ENCODE measurements around the gene RPS15. TPM values are rescaled to one million over a fixed set of nuclear protein-coding genes. Genes with fewer than 3 reads are reported as not detected.
A peak's percentile ranks its signal among the peaks of the same experiment; 100 is the strongest.

RPS15 gene
- total and polyA plus RNA-seq, 2 of the 13 experiments (the other 11 are each of a cell fraction or from before 2014, with no cell fraction given), result 695 to 1,411 TPM

DNA sequence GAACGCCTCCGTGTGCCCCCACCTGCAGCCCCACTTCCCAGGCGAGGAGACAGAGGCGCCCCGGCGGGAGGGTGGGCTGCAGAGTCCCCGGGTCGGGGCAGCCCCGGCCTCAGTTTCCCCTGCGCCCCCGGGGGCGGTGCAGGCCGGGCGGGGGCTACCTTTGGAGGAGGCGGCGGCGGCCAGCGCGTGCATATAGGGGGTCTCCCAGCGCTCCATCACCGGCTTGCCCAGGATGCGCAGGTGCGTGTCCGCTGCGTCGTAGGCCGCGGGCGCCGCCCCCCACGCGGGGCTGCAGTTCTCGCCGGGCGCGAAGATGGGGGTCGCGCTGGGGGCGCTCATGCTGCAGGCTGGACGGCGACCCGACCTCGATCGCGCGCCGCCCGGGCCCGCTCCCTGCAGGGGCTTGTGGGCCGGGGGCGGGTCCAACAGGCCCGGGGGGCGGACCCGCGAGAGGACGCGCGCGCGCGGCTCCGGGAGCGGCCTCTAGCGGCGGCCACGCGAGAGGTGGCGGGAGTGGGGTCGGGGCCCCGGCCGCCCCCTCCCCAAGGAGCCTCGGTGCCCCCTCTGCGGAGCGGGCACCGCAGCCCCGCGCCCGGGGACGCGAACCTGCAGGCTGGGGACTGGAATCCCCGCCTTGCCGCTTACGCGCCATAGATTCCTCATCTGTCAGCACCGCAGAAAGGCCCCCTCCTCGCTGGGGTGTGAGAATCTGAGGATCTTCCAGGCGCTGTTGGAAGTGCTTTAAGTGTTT is 36.9 kb upstream of the RPS15 start, which contains the start of gene GAMT (continued):
- TF ChIP-seq, protein P1, sequence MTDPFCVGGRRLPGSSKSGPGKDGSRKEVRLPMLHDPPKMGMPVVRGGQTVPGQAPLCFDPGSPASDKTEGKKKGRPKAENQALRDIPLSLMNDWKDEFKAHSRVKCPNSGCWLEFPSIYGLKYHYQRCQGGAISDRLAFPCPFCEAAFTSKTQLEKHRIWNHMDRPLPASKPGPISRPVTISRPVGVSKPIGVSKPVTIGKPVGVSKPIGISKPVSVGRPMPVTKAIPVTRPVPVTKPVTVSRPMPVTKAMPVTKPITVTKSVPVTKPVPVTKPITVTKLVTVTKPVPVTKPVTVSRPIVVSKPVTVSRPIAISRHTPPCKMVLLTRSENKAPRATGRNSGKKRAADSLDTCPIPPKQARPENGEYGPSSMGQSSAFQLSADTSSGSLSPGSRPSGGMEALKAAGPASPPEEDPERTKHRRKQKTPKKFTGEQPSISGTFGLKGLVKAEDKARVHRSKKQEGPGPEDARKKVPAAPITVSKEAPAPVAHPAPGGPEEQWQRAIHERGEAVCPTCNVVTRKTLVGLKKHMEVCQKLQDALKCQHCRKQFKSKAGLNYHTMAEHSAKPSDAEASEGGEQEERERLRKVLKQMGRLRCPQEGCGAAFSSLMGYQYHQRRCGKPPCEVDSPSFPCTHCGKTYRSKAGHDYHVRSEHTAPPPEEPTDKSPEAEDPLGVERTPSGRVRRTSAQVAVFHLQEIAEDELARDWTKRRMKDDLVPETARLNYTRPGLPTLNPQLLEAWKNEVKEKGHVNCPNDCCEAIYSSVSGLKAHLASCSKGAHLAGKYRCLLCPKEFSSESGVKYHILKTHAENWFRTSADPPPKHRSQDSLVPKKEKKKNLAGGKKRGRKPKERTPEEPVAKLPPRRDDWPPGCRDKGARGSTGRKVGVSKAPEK (CRISPR knock-in tag; IDR thresholded peaks at IDR 0.05; ENCODE audit: borderline replicate concordance), result no peak
- TF ChIP-seq, protein P2, sequence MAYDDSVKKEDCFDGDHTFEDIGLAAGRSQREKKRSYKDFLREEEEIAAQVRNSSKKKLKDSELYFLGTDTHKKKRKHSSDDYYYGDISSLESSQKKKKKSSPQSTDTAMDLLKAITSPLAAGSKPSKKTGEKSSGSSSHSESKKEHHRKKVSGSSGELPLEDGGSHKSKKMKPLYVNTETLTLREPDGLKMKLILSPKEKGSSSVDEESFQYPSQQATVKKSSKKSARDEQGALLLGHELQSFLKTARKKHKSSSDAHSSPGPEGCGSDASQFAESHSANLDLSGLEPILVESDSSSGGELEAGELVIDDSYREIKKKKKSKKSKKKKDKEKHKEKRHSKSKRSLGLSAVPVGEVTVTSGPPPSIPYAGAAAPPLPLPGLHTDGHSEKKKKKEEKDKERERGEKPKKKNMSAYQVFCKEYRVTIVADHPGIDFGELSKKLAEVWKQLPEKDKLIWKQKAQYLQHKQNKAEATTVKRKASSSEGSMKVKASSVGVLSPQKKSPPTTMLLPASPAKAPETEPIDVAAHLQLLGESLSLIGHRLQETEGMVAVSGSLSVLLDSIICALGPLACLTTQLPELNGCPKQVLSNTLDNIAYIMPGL (CRISPR knock-in tag; IDR thresholded peaks at IDR 0.05; ENCODE audit: borderline replicate concordance in 1 of 2, low read depth in 1 of 2), result peak in 1 of 2 experiments; percentile 41; a peak in 1 of 4 replicates
- TF ChIP-seq ZKSCAN8 (CRISPR knock-in tag; IDR thresholded peaks at IDR 0.05; ENCODE audit: borderline replicate concordance), result no peak
- no peak for TF ChIP-seq ZBTB8A (CRISPR knock-in tag; IDR thresholded peaks at IDR 0.05; ENCODE audit: borderline replicate concordance, low read depth)
- TF ChIP-seq ZSCAN5A (CRISPR knock-in tag; IDR thresholded peaks at IDR 0.05; ENCODE audit: borderline replicate concordance), result no peak
- TF ChIP-seq KDM5B (CRISPR knock-in tag; IDR thresholded peaks at IDR 0.05; ENCODE audit: borderline replicate concordance), result no peak
- no peak for TF ChIP-seq SMAD9 (CRISPR knock-in tag; IDR thresholded peaks at IDR 0.05)
- TF ChIP-seq, protein P3, sequence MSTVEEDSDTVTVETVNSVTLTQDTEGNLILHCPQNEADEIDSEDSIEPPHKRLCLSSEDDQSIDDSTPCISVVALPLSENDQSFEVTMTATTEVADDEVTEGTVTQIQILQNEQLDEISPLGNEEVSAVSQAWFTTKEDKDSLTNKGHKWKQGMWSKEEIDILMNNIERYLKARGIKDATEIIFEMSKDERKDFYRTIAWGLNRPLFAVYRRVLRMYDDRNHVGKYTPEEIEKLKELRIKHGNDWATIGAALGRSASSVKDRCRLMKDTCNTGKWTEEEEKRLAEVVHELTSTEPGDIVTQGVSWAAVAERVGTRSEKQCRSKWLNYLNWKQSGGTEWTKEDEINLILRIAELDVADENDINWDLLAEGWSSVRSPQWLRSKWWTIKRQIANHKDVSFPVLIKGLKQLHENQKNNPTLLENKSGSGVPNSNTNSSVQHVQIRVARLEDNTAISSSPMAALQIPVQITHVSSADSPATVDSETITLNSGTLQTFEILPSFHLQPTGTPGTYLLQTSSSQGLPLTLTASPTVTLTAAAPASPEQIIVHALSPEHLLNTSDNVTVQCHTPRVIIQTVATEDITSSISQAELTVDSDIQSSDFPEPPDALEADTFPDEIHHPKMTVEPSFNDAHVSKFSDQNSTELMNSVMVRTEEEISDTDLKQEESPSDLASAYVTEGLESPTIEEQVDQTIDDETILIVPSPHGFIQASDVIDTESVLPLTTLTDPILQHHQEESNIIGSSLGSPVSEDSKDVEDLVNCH (CRISPR knock-in tag; IDR thresholded peaks at IDR 0.05), result no peak
- no peak for TF ChIP-seq DPF2 (CRISPR knock-in tag; IDR thresholded peaks at IDR 0.05; ENCODE audit: borderline replicate concordance, low read depth)
- TF ChIP-seq NFYC (CRISPR knock-in tag; IDR thresholded peaks at IDR 0.05), result no peak
- TF ChIP-seq HOXA5 (CRISPR knock-in tag; IDR thresholded peaks at IDR 0.05), result no peak
- TF ChIP-seq FOXM1 (CRISPR knock-in tag; IDR thresholded peaks at IDR 0.05), result no peak
- no peak for TF ChIP-seq SNRNP70 (IDR thresholded peaks at IDR 0.05; ENCODE audit: low read depth, low read length)
- TF ChIP-seq, protein P4, sequence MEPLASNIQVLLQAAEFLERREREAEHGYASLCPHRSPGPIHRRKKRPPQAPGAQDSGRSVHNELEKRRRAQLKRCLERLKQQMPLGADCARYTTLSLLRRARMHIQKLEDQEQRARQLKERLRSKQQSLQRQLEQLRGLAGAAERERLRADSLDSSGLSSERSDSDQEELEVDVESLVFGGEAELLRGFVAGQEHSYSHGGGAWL (CRISPR knock-in tag; IDR thresholded peaks at IDR 0.05), result no peak
- TF ChIP-seq, protein P5, sequence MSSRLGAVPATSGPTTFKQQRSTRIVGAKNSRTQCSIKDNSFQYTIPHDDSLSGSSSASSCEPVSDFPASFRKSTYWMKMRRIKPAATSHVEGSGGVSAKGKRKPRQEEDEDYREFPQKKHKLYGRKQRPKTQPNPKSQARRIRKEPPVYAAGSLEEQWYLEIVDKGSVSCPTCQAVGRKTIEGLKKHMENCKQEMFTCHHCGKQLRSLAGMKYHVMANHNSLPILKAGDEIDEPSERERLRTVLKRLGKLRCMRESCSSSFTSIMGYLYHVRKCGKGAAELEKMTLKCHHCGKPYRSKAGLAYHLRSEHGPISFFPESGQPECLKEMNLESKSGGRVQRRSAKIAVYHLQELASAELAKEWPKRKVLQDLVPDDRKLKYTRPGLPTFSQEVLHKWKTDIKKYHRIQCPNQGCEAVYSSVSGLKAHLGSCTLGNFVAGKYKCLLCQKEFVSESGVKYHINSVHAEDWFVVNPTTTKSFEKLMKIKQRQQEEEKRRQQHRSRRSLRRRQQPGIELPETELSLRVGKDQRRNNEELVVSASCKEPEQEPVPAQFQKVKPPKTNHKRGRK (CRISPR knock-in tag; IDR thresholded peaks at IDR 0.05), result no peak
- TF ChIP-seq EP300 (IDR thresholded peaks at IDR 0.05; ENCODE audit: low read depth in 2 of 2, low read length in 2 of 2), result no peak
- no peak for TF ChIP-seq EP300 (CRISPR knock-in tag; IDR thresholded peaks at IDR 0.05; ENCODE audit: borderline replicate concordance)
